DOHH2 (cell line): ENCODE results near the gene SFTPA2.

Source experiments
- CTCF ChIP-seq: fragments of 200-600 bp; sonication (generic); IDR thresholded peaks from one replicate; pipeline ENCODE4 v1.5.1; 2014; ENCODE audit warnings: antibody characterized with exemption, mild to moderate bottlenecking, low read depth, low read length; ENCODE audit not compliant: poor library complexity, severe bottlenecking
- EZH2phosphoT487 ChIP-seq: fragments of 200-600 bp; sonication (generic); IDR thresholded peaks from 2 replicates; pipeline ENCODE4 v1.6.1; 2017; ENCODE audit warnings: borderline replicate concordance, mild to moderate bottlenecking, antibody characterized with exemption, low read length, moderate library complexity, mixed read lengths

- TF ChIP-seq CTCF: no peak
- no peak for TF ChIP-seq EZH2phosphoT487
Measured at GRCh38 chr10:79602953-79603352, 42.7 kb upstream of the SFTPA2 start.
